Mammary epithelial cell (primary cell): ENCODE measurements around the gene EXOSC6.
"Not testable (repeated sequence)": the region's sequence is repeated elsewhere in the genome, so short reads cannot be mapped to it uniquely, and the experiment has no call there.

Experiments
- CTCF ChIP-seq, 2 donors: IDR thresholded peaks in 1 of 2; conservative IDR thresholded peaks in 1 of 2; 2 replicates each; pipeline ENCODE4 v1.5.1; 2011 to 2012; ENCODE audit warnings: inconsistent platforms in 2 of 2, low read length in 2 of 2, mild to moderate bottlenecking in 2 of 2, control low read depth in 1 of 2, low read depth in 1 of 2; ENCODE audit not compliant: insufficient read depth in 1 of 2; ENCODE audit errors: extremely low read depth in 1 of 2
- EZH2 ChIP-seq: IDR thresholded peaks from 2 replicates; pipeline ENCODE4 v1.6.1; 2012; ENCODE audit warnings: low read length, inconsistent platforms, borderline replicate concordance

- TF ChIP-seq CTCF (conservative IDR thresholded peaks at IDR 0.05 in 1 of 2, IDR thresholded peaks at IDR 0.05 in 1 of 2; ENCODE audit: extremely low read depth in 1 of 2, insufficient read depth in 1 of 2, low read depth in 1 of 2, low read length in 2 of 2); EZH2: not testable (repeated sequence)
Measured at GRCh38 chr16:70238773-70239172, 13.0 kb downstream of the EXOSC6 start.
